HL-60 (cell line): ENCODE data around the gene CNTN6.

Experiments used
- DNase-seq, 2 experiments: peaks; one replicate each; pipeline ENCODE4 v3.0.0-alpha.2; 2010 to 2020; ENCODE audit warnings: low read depth in 1 of 2, low spot score in 1 of 2
- H3K27ac ChIP-seq: fragments of 250-450 bp; sonication (Bioruptor Pico); replicated peaks from 2 replicates; pipeline ENCODE4 v1.5.1; 2020; ENCODE audit warnings: mild to moderate bottlenecking, moderate library complexity
- H3K27me3 ChIP-seq: fragments of 250-450 bp; sonication (Bioruptor Pico); 2 replicates; pipeline ENCODE4 v1.5.1; 2021; ENCODE audit warnings: mild to moderate bottlenecking, moderate library complexity; ENCODE audit not compliant: insufficient read depth, poor library complexity, severe bottlenecking
- H3K4me3 ChIP-seq: replicated peaks from 2 replicates; pipeline ENCODE4 v1.5.1; 2011; ENCODE audit warnings: mild to moderate bottlenecking, control low read depth, low read length; ENCODE audit not compliant: insufficient read depth
- CTCF ChIP-seq: IDR thresholded peaks from one replicate; pipeline ENCODE4 v1.5.1; 2011; ENCODE audit warnings: low read length, control low read depth, inconsistent platforms; ENCODE audit not compliant: insufficient read depth
- GABPA ChIP-seq: IDR thresholded peaks from 2 replicates; pipeline ENCODE4 v1.6.1; 2012; ENCODE audit warnings: low read depth
- POLR2AphosphoS5 ChIP-seq: IDR thresholded peaks from 2 replicates; pipeline ENCODE4 v1.6.1; 2012; ENCODE audit warnings: low read depth
- REST ChIP-seq: IDR thresholded peaks from 2 replicates; pipeline ENCODE4 v1.6.1; 2012; ENCODE audit warnings: low read depth; ENCODE audit not compliant: insufficient replicate concordance
- SPI1 ChIP-seq: IDR thresholded peaks from 2 replicates; pipeline ENCODE4 v1.6.1; 2012; ENCODE audit warnings: low read depth, mild to moderate bottlenecking, borderline replicate concordance

The CNTN6 gene

GRCh38 chr3:1406250-1406649 is 313.4 kb downstream of the CNTN6 start:
- Histone ChIP-seq H3K4me3 (no peak overlapping the region), H3K27me3 (no peaks in the 10 kb centered on the region), H3K27ac (no peak overlapping the region)
- no peak for DNase-seq
- TF ChIP-seq GABPA = no peak
- TF ChIP-seq CTCF = no peak
- no peak for TF ChIP-seq POLR2AphosphoS5
- TF ChIP-seq SPI1 = no peak
- no peak for TF ChIP-seq REST

GRCh38 chr3:1421577-1421976 is 328.8 kb downstream of the CNTN6 start:
- H3K4me3 ChIP-seq = no peak overlapping the region
- TF ChIP-seq SPI1 (no peak), GABPA (no peak), POLR2AphosphoS5 (no peak), CTCF (no peak), REST (no peak)
- H3K27me3 ChIP-seq = no peaks in the 10 kb centered on the region
- no peak for DNase-seq
- no peak overlapping the region for H3K27ac ChIP-seq

- TF ChIP-seq CTCF (no peak), GABPA (no peak), REST (no peak), POLR2AphosphoS5 (no peak), SPI1 (no peak)
- DNase-seq = no peak
- H3K27me3 ChIP-seq = no peaks in the 10 kb centered on the region
- H3K27ac ChIP-seq = no peak overlapping the region
- H3K4me3 ChIP-seq = no peak overlapping the region
Measured at GRCh38 chr3:1423566-1424089, 330.8 kb downstream of the CNTN6 start.
